Liver (tissue), 9 donors: ENCODE results near the gene MIOX. TPM values are rescaled to one million over a fixed set of nuclear protein-coding genes. Genes with fewer than 3 reads are reported as not detected.

Source experiments
- DNase-seq: peaks from one replicate; pipeline ENCODE4 v3.0.0-alpha.2; 2017; ENCODE audit warnings: low spot score
- H3K27ac ChIP-seq, 2 donors: one replicate each; pipeline ENCODE4 v1.7.0; 2013; ENCODE audit warnings: inconsistent platforms in 2 of 2, low read length in 2 of 2, control low read depth in 1 of 2, low read depth in 1 of 2, mild to moderate bottlenecking in 1 of 2
- H3K27me3 ChIP-seq, 4 donors: one replicate each; pipeline versions ENCODE4 v1.6.1 to v1.7.0; 2013; ENCODE audit warnings: low read length in 3 of 4, inconsistent platforms in 1 of 4, mild to moderate bottlenecking in 1 of 4, moderate library complexity in 1 of 4; ENCODE audit not compliant: control insufficient read depth in 4 of 4, insufficient read depth in 4 of 4
- H3K36me3 ChIP-seq, 4 donors: one replicate each; pipeline versions ENCODE4 v1.6.1 to v1.7.0; 2013; ENCODE audit warnings: low read length in 3 of 4, mild to moderate bottlenecking in 3 of 4, low read depth in 1 of 4, moderate library complexity in 1 of 4; ENCODE audit not compliant: control insufficient read depth in 4 of 4, insufficient read depth in 3 of 4
- H3K4me1 ChIP-seq, 4 donors: one replicate each; pipeline versions ENCODE4 v1.6.1 to v1.7.0; 2013; ENCODE audit warnings: low read length in 3 of 4, mild to moderate bottlenecking in 3 of 4, moderate library complexity in 1 of 4; ENCODE audit not compliant: control insufficient read depth in 4 of 4, insufficient read depth in 4 of 4
- H3K4me3 ChIP-seq, 3 donors: one replicate each; pipeline versions ENCODE4 v1.6.1 to v1.7.0; 2013; ENCODE audit warnings: low read length in 3 of 3, control low read depth in 1 of 3, low read depth in 1 of 3, mild to moderate bottlenecking in 1 of 3
- H3K9ac ChIP-seq, 2 donors: one replicate each; pipeline ENCODE4 v1.7.0; 2013; ENCODE audit warnings: low read length in 2 of 2, mild to moderate bottlenecking in 2 of 2, moderate library complexity in 2 of 2, control low read depth in 1 of 2, low read depth in 1 of 2
- H3K9me3 ChIP-seq, 4 donors: one replicate each; pipeline versions ENCODE4 v1.6.1 to v1.7.0; 2013; ENCODE audit warnings: low read length in 3 of 4; ENCODE audit not compliant: control insufficient read depth in 4 of 4
- EGR1 ChIP-seq, 2 donors: IDR thresholded peaks; 2 replicates each; pipeline ENCODE4 v1.6.1; 2016 to 2018; ENCODE audit warnings: antibody characterized with exemption in 2 of 2, low read depth in 2 of 2
- FOXA1 ChIP-seq: IDR thresholded peaks from 2 replicates; pipeline ENCODE4 v1.6.1; 2016; ENCODE audit warnings: antibody characterized with exemption
- FOXA2 ChIP-seq: IDR thresholded peaks from 2 replicates; pipeline ENCODE4 v1.6.1; 2016; ENCODE audit warnings: antibody characterized with exemption
- GABPA ChIP-seq, 2 donors: IDR thresholded peaks in 1 of 2; conservative IDR thresholded peaks in 1 of 2; 2 replicates each; pipeline ENCODE4 v1.6.1; 2016; ENCODE audit warnings: antibody characterized with exemption in 2 of 2, mild to moderate bottlenecking in 1 of 2, moderate library complexity in 1 of 2
- HNF4A ChIP-seq, 2 donors: conservative IDR thresholded peaks; 2 replicates each; pipeline ENCODE4 v1.6.1; 2016; ENCODE audit warnings: antibody characterized with exemption in 2 of 2, mild to moderate bottlenecking in 2 of 2
- HNF4G ChIP-seq: IDR thresholded peaks from 2 replicates; pipeline ENCODE4 v1.6.1; 2016; ENCODE audit warnings: antibody characterized with exemption
- JUND ChIP-seq, 2 donors: IDR thresholded peaks; 2 replicates each; pipeline ENCODE4 v1.6.1; 2016; ENCODE audit warnings: antibody characterized with exemption in 2 of 2
- NR2F2 ChIP-seq: IDR thresholded peaks from 2 replicates; pipeline ENCODE4 v1.6.1; 2016; ENCODE audit warnings: antibody characterized with exemption
- RAD21 ChIP-seq, 2 donors: IDR thresholded peaks; 2 replicates each; pipeline ENCODE4 v1.6.1; 2016; ENCODE audit warnings: antibody characterized with exemption in 2 of 2, mild to moderate bottlenecking in 2 of 2
- RXRA ChIP-seq, 2 donors: IDR thresholded peaks; 2 replicates each; pipeline ENCODE4 v1.6.1; 2017 to 2018; ENCODE audit warnings: antibody characterized with exemption in 2 of 2, mild to moderate bottlenecking in 1 of 2
- SP1 ChIP-seq: IDR thresholded peaks from 2 replicates; pipeline ENCODE4 v1.6.1; 2018; ENCODE audit warnings: antibody characterized with exemption, mild to moderate bottlenecking
- TAF1 ChIP-seq: conservative IDR thresholded peaks from 2 replicates; pipeline ENCODE4 v1.6.1; 2016; ENCODE audit warnings: antibody characterized with exemption, mild to moderate bottlenecking
- YY1 ChIP-seq: IDR thresholded peaks from 2 replicates; pipeline ENCODE4 v1.6.1; 2016; ENCODE audit warnings: antibody characterized with exemption, mild to moderate bottlenecking
- WGBS: extraction: QIAGEN DNeasy Blood & Tissue Kit; methylation state at CpG from one replicate; pipeline ENCODE4 v1.1.7; 2013; 5-methylcytosine and 5-hydroxymethylcytosine counted together
- polyA plus RNA-seq, 2 donors: library from polyadenylated mRNA; stranded (reverse) in 1 of 2; unstranded in 1 of 2; fragments of 200-250 nt in 1 of 2; fragments of >200 nt in 1 of 2; fragmentation: Nextera tagmentation in 1 of 2; extraction: Ambion mirVana in 1 of 2; gene quantifications; one replicate each; pipeline versions ENCODE4 v1.2.1 to v1.2.3, GENCODE V29; 2013 to 2015
- total RNA-seq, 2 donors: library from RNA; depleted of rRNA; stranded (reverse); fragments of >200 nt; gene quantifications; one replicate each; pipeline ENCODE4 v1.2.3, GENCODE V29; 2014
- TF ChIP-seq, protein P1 (sequence below): fragments of 150-350 bp; IDR thresholded peaks from 2 replicates; pipeline ENCODE4 v1.5.1; 2017; ENCODE audit warnings: improper control_type of control experiment, low read depth, low read length; ENCODE audit not compliant: missing input control
- TF ChIP-seq, protein P2 (sequence below): IDR thresholded peaks from 2 replicates; pipeline ENCODE4 v1.6.1; 2016; ENCODE audit warnings: antibody characterized with exemption
- TF ChIP-seq, protein P3 (sequence below): IDR thresholded peaks from 2 replicates; pipeline ENCODE4 v1.6.1; 2016; ENCODE audit warnings: antibody characterized with exemption
- TF ChIP-seq, protein P4 (sequence below): IDR thresholded peaks from 2 replicates; pipeline ENCODE4 v1.6.1; 2016; ENCODE audit warnings: antibody characterized with exemption
- donor health status: healthy.
- donor health status: healthy.
- donor health status: healthy.
- donor health status: healthy.
- donor health status: healthy.

The MIOX gene
- total and polyA plus RNA-seq, 4 donors = not detected

- DNase-seq = no peak
- H3K9me3 ChIP-seq = no peaks in the 10 kb centered on the region
- H3K9ac ChIP-seq = no peak overlapping the region
- H3K27ac ChIP-seq = no peak overlapping the region
- no peak overlapping the region for H3K4me3 ChIP-seq
- peaks cover 0 to 1% (median 0%) of the 10 kb centered on the region in 4 donors for H3K36me3 ChIP-seq
- TF ChIP-seq, protein P1, sequence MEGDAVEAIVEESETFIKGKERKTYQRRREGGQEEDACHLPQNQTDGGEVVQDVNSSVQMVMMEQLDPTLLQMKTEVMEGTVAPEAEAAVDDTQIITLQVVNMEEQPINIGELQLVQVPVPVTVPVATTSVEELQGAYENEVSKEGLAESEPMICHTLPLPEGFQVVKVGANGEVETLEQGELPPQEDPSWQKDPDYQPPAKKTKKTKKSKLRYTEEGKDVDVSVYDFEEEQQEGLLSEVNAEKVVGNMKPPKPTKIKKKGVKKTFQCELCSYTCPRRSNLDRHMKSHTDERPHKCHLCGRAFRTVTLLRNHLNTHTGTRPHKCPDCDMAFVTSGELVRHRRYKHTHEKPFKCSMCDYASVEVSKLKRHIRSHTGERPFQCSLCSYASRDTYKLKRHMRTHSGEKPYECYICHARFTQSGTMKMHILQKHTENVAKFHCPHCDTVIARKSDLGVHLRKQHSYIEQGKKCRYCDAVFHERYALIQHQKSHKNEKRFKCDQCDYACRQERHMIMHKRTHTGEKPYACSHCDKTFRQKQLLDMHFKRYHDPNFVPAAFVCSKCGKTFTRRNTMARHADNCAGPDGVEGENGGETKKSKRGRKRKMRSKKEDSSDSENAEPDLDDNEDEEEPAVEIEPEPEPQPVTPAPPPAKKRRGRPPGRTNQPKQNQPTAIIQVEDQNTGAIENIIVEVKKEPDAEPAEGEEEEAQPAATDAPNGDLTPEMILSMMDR = no peak
- H3K27me3 ChIP-seq = no peaks in the 10 kb centered on the region
- 91% methylated on average over 6 of the region's 6 CpGs for WGBS
- peaks cover 9 to 35% (median 22%) of the 10 kb centered on the region in 4 donors for H3K4me1 ChIP-seq
These were observed 11.0 kb upstream of the MIOX start for GRCh38 chr22:50475652-50476002.

- DNase-seq = no peak
- TF ChIP-seq, protein P2, sequence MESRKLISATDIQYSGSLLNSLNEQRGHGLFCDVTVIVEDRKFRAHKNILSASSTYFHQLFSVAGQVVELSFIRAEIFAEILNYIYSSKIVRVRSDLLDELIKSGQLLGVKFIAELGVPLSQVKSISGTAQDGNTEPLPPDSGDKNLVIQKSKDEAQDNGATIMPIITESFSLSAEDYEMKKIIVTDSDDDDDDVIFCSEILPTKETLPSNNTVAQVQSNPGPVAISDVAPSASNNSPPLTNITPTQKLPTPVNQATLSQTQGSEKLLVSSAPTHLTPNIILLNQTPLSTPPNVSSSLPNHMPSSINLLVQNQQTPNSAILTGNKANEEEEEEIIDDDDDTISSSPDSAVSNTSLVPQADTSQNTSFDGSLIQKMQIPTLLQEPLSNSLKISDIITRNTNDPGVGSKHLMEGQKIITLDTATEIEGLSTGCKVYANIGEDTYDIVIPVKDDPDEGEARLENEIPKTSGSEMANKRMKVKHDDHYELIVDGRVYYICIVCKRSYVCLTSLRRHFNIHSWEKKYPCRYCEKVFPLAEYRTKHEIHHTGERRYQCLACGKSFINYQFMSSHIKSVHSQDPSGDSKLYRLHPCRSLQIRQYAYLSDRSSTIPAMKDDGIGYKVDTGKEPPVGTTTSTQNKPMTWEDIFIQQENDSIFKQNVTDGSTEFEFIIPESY = no peak
- TF ChIP-seq NR2F2 = no peak
- no peak for TF ChIP-seq GABPA (IDR thresholded peaks at IDR 0.05 in 1 of 2, conservative IDR thresholded peaks at IDR 0.05 in 1 of 2)
- no peak for TF ChIP-seq RAD21 (IDR thresholded peaks at IDR 0.05)
- no peak for TF ChIP-seq TAF1
- no peak for TF ChIP-seq YY1
- no peak for TF ChIP-seq RXRA (IDR thresholded peaks at IDR 0.05)
- no peak for TF ChIP-seq HNF4G
- TF ChIP-seq HNF4A (conservative IDR thresholded peaks at IDR 0.05) = no peak
- TF ChIP-seq FOXA2 = no peak
- TF ChIP-seq JUND (IDR thresholded peaks at IDR 0.05) = no peak
- no peak for TF ChIP-seq FOXA1
- TF ChIP-seq, protein P3, sequence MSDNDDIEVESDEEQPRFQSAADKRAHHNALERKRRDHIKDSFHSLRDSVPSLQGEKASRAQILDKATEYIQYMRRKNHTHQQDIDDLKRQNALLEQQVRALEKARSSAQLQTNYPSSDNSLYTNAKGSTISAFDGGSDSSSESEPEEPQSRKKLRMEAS = no peak
- 88% methylated on average over 7 of the region's 7 CpGs for WGBS
- no peak overlapping the region for H3K27ac ChIP-seq
- H3K9ac ChIP-seq = no peak overlapping the region
- H3K4me1 ChIP-seq = peaks cover 9 to 39% (median 21%) of the 10 kb centered on the region in 4 donors
- no peak overlapping the region for H3K4me3 ChIP-seq
- no peaks in the 10 kb centered on the region for H3K9me3 ChIP-seq
- peaks cover 0 to 1% (median 0%) of the 10 kb centered on the region in 4 donors for H3K36me3 ChIP-seq
- H3K27me3 ChIP-seq = no peaks in the 10 kb centered on the region
These were observed 9.8 kb upstream of the MIOX start for GRCh38 chr22:50476868-50477267.

DNA sequence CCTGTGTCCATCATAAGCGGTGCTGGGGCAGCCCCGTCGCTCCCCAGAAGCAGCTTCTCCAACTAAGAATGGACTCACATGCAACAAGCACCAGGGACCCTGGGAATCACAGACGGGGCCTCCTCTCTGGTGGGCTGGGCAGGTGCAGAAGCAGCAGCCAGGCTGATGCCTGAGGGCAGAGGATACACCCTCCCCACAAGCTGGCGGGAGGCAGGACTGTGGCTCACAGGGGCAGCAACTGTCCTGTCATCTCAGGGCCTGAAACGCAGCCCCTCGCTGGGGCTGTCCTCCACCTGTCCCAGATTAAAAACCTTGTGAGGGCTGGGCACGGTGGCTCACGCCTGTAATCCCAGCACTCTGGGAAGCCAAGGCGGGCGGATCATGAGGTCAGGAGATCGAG, 8.7 kb upstream of the MIOX start:
- no peak overlapping the region for H3K4me3 ChIP-seq
- peaks cover 11 to 37% (median 17%) of the 10 kb centered on the region in 4 donors for H3K4me1 ChIP-seq
- no peaks in the 10 kb centered on the region for H3K9me3 ChIP-seq
- no peak overlapping the region for H3K9ac ChIP-seq
- H3K36me3 ChIP-seq = peaks cover 0 to 1% (median 0%) of the 10 kb centered on the region in 4 donors
- no peaks in the 10 kb centered on the region for H3K27me3 ChIP-seq
- 95% methylated on average over 12 of the region's 12 CpGs for WGBS
- no peak overlapping the region for H3K27ac ChIP-seq
- DNase-seq = no peak
- TF ChIP-seq GABPA (IDR thresholded peaks at IDR 0.05 in 1 of 2, conservative IDR thresholded peaks at IDR 0.05 in 1 of 2) = no peak
- TF ChIP-seq HNF4A (conservative IDR thresholded peaks at IDR 0.05) = no peak
- no peak for TF ChIP-seq HNF4G
- TF ChIP-seq, protein P2 = no peak
- TF ChIP-seq EGR1 (IDR thresholded peaks at IDR 0.05; ENCODE audit: low read depth in 2 of 2) = no peak
- no peak for TF ChIP-seq FOXA2
- TF ChIP-seq, protein P4, sequence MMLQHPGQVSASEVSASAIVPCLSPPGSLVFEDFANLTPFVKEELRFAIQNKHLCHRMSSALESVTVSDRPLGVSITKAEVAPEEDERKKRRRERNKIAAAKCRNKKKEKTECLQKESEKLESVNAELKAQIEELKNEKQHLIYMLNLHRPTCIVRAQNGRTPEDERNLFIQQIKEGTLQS = no peak
- TF ChIP-seq JUND (IDR thresholded peaks at IDR 0.05) = no peak
- TF ChIP-seq, protein P1 = no peak
- TF ChIP-seq SP1 = no peak
- no peak for TF ChIP-seq TAF1
- TF ChIP-seq FOXA1 = no peak
